ENCODE results near the gene CACNA1A. TPM values are rescaled to one million over a fixed set of nuclear protein-coding genes. Genes with fewer than 3 reads are reported as not detected.

Gene CACNA1A
- total RNA-seq, 1 donor from 2014 or later, result under 0.01 TPM

DNA sequence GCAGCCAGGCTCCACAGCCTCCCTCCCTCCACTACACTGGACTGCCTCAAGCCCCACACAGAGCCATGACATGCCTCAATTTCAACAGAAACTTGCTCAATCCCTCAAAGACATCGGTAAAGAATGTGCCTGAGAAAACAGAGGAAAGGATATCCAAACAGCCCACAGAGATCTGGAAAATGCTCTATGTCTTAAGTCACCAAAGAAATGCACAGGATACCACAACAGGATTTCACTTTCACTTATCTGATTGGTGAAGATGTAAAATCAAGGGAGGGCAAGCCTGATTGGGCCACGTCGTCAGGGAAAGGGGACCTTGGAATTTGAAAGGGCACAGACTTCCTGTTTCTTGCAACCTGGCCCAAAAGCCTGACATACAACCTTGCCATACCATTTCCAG lies 14.2 kb downstream of the CACNA1A start:
- Histone ChIP-seq H3K27me3 (ENCODE audit: control insufficient read depth, insufficient read depth, low read length) (no peaks in the 10 kb centered on the region), H3K4me3 (ENCODE audit: low read depth, low read length) (no peak overlapping the region), H3K36me3 (ENCODE audit: control insufficient read depth, insufficient read depth, low read length) (no peaks in the 10 kb centered on the region)
- DNase-seq (ENCODE audit: low read depth) (peak; percentile 1), FAIRE-seq (no peak)
- TF ChIP-seq CTCF (IDR thresholded peaks at IDR 0.05; ENCODE audit: insufficient read depth, low read length, severe bottlenecking), result no peak

- FAIRE-seq, result no peak
- no peak for DNase-seq (ENCODE audit: low read depth)
- no peaks in the 10 kb centered on the region for H3K36me3 ChIP-seq (ENCODE audit: control insufficient read depth, insufficient read depth, low read length)
- no peak overlapping the region for H3K4me3 ChIP-seq (ENCODE audit: low read depth, low read length)
- H3K27me3 ChIP-seq (ENCODE audit: control insufficient read depth, insufficient read depth, low read length), result no peaks in the 10 kb centered on the region
- TF ChIP-seq CTCF (IDR thresholded peaks at IDR 0.05; ENCODE audit: insufficient read depth, low read length, severe bottlenecking), result no peak
Observed at GRCh38 chr19:13487985-13488384, 18.3 kb downstream of the CACNA1A start.

DNA sequence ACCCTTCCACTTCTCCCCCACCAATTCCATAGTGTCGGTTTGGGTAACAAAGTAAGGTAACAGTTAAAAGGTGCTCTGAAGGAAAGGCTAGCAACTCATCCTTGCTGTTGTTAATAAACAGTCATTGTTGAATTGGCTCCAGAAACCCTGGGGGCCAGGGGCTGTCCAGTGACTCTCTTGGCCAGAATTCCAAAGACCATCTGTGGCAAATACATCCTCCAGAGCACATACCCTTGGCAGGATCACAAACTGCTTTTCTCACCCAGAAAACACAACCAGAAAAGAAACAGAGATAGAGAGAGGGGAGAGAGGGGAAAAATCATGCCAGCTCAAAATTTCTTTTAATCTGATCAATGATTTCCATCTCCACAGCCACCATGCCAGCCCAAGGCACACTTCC lies 22.1 kb downstream of the CACNA1A start:
- no peak for FAIRE-seq

GRCh38 chr19:13483215-13483614 lies 23.1 kb downstream of the CACNA1A start:
- Histone ChIP-seq H3K4me3 (ENCODE audit: low read depth, low read length) (no peak overlapping the region), H3K36me3 (ENCODE audit: control insufficient read depth, insufficient read depth, low read length) (no peaks in the 10 kb centered on the region), H3K27me3 (ENCODE audit: control insufficient read depth, insufficient read depth, low read length) (no peaks in the 10 kb centered on the region)
- FAIRE-seq (no peak), DNase-seq (ENCODE audit: low read depth) (no peak)
- no peak for TF ChIP-seq CTCF (IDR thresholded peaks at IDR 0.05; ENCODE audit: insufficient read depth, low read length, severe bottlenecking)

More for the DNA sequence above, 22.1 kb downstream of the CACNA1A start:
- no peak for TF ChIP-seq CTCF (IDR thresholded peaks at IDR 0.05; ENCODE audit: insufficient read depth, low read length, severe bottlenecking)
- Histone ChIP-seq H3K36me3 (ENCODE audit: control insufficient read depth, insufficient read depth, low read length) (no peaks in the 10 kb centered on the region), H3K4me3 (ENCODE audit: low read depth, low read length) (no peak overlapping the region), H3K27me3 (ENCODE audit: control insufficient read depth, insufficient read depth, low read length) (no peaks in the 10 kb centered on the region)
- no peak for DNase-seq (ENCODE audit: low read depth)

GRCh38 chr19:13478576-13478975 lies 27.7 kb downstream of the CACNA1A start:
- Histone ChIP-seq H3K36me3 (ENCODE audit: control insufficient read depth, insufficient read depth, low read length) (no peaks in the 10 kb centered on the region), H3K27me3 (ENCODE audit: control insufficient read depth, insufficient read depth, low read length) (no peaks in the 10 kb centered on the region), H3K4me3 (ENCODE audit: low read depth, low read length) (no peak overlapping the region)
- FAIRE-seq, result no peak
- DNase-seq (ENCODE audit: low read depth), result no peak
- no peak for TF ChIP-seq CTCF (IDR thresholded peaks at IDR 0.05; ENCODE audit: insufficient read depth, low read length, severe bottlenecking)

DNA sequence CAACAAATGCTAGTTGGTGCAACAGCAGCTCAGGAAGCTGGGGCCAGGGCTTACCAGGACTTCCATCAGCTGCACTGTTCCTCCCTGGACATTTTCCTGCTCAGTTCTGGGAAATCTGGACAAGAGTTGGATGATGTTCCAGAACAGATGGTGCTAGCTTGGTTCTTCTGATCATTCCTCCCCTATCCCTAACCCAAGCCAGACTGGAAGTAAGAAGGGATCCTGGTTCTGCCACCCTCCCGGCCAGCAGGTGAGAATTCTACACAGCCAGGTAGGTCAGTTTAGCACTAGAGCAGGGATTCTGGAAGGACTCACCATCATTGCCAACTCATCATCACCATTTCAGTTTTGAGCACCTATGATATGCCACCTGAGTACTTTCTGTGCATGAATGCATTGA lies 30.2 kb downstream of the CACNA1A start:
- Histone ChIP-seq H3K4me3 (ENCODE audit: low read depth, low read length) (no peak overlapping the region), H3K27me3 (ENCODE audit: control insufficient read depth, insufficient read depth, low read length) (no peaks in the 10 kb centered on the region), H3K36me3 (ENCODE audit: control insufficient read depth, insufficient read depth, low read length) (no peaks in the 10 kb centered on the region)
- no peak for TF ChIP-seq CTCF (IDR thresholded peaks at IDR 0.05; ENCODE audit: insufficient read depth, low read length, severe bottlenecking)
- no peak for FAIRE-seq
- no peak for DNase-seq (ENCODE audit: low read depth)

Measured in bronchial epithelial cell (primary cell).